Ovary (tissue), 9 donors: ENCODE results near the gene SDCCAG8. TPM values are rescaled to one million over a fixed set of nuclear protein-coding genes. Genes with fewer than 3 reads are reported as not detected.

ENCODE experiments used
- DNase-seq, 5 donors: peaks; one replicate each; pipeline ENCODE4 v3.0.0-alpha.2; 2019 to 2020
- H3K27ac ChIP-seq, 2 donors: fragments of 200-600 bp; one replicate each; pipeline versions ENCODE4 v1.5.1 to v1.8.0; 2019 to 2022
- H3K27me3 ChIP-seq: fragments of 200-600 bp; one replicate; pipeline ENCODE4 v1.8.0; 2022
- H3K36me3 ChIP-seq: fragments of 200-600 bp; sonication (generic); one replicate; pipeline ENCODE4 v1.5.1; 2019
- H3K4me1 ChIP-seq: one replicate; pipeline ENCODE4 v1.8.1; 2013; ENCODE audit warnings: mild to moderate bottlenecking, moderate library complexity; ENCODE audit not compliant: insufficient read depth
- H3K4me3 ChIP-seq: fragments of 200-600 bp; sonication (generic); one replicate; pipeline ENCODE4 v1.5.1; 2017
- H3K9me3 ChIP-seq, 2 donors: fragments of 200-600 bp in 1 of 2; sonication (generic) in 1 of 2; one replicate each; pipeline versions ENCODE4 v1.5.1 to v1.8.1; 2013 to 2019; ENCODE audit warnings: mild to moderate bottlenecking in 1 of 2, moderate library complexity in 1 of 2
- EP300 ChIP-seq: sonication (generic); formaldehyde crosslinking; IDR thresholded peaks from one replicate; pipeline ENCODE4 v1.6.1; 2017; ENCODE audit warnings: antibody characterized with exemption
- POLR2A ChIP-seq: fragments of 450-650 bp; IDR thresholded peaks from one replicate; pipeline ENCODE4 v1.6.1; 2017; ENCODE audit warnings: antibody characterized with exemption, mild to moderate bottlenecking, moderate library complexity
- WGBS, 3 donors: extraction: QIAGEN DNeasy Blood & Tissue Kit in 1 of 3; methylation state at CpG; one replicate each; pipeline versions ENCODE4 v1.1.5 to v1.1.7; 2013 to 2017; 5-methylcytosine and 5-hydroxymethylcytosine counted together
- intact Hi-C, 4 donors: fragments of 100-400 bp; cut with DNase I; formaldehyde crosslinking; loops; one replicate each; pipeline versions ENCODE4 v1.11.0 to v1.15.1; 2022 to 2023
- polyA plus RNA-seq, 2 donors: library from polyadenylated mRNA; stranded (reverse); fragments of 200-250 nt in 1 of 2; fragments of 350-450 nt in 1 of 2; fragmentation: Illumina TruSeq in 1 of 2; extraction: RNeasy Lipid Tissue Mini Kit (QIAGEN cat#74804) in 1 of 2; gene quantifications; one replicate each; pipeline ENCODE4 v1.2.3, GENCODE V29; 2013 to 2014
- total RNA-seq, 7 donors: library from RNA; depleted of rRNA in 2 of 7; stranded (reverse); fragments of >200 nt in 2 of 7; fragmentation: NEBNext Ultra II Directional in 3 of 7; extraction: Animal tissue kit (Norgen Biotek cat#: 25700) in 3 of 7; gene quantifications; one replicate each; pipeline versions ENCODE4 v1.1.0 to v1.2.4, GENCODE V29; 2016 to 2023
- TF ChIP-seq, protein P1 (sequence below), 3 donors: fragments of 450-650 bp in 2 of 3; fragments of 200-600 bp in 1 of 3; IDR thresholded peaks; one replicate each; pipeline versions ENCODE4 v1.5.1 to v1.8.0; 2016 to 2022; ENCODE audit warnings: antibody characterized with exemption in 3 of 3, mild to moderate bottlenecking in 1 of 3
- donor health status: DM: no; HTN: no; CAD: no; lungs with moderate emphysema.
- donor health status: DM: no; HTN: no; CAD: no.
- donor health status: Bipolar disorder and iron deficiency.
- donor health status: DM: yes; HTN: yes; CAD: no.
- donor health status: DM: no; HTN: no; CAD: no.
- donor health status: DM: yes; HTN: yes; CAD: no.

SDCCAG8 gene
- total and polyA plus RNA-seq, 9 donors, result 19.8 to 45.9 (median 30.6) TPM

- Histone ChIP-seq H3K36me3 (no peaks in the 10 kb centered on the region), H3K27ac (no peak overlapping the region), H3K4me1 (no peaks in the 10 kb centered on the region), H3K27me3 (no peaks in the 10 kb centered on the region), H3K4me3 (no peak overlapping the region), H3K9me3 (no peaks in the 10 kb centered on the region)
- TF ChIP-seq EP300 (no peak), POLR2A (no peak)
- TF ChIP-seq, protein P1, sequence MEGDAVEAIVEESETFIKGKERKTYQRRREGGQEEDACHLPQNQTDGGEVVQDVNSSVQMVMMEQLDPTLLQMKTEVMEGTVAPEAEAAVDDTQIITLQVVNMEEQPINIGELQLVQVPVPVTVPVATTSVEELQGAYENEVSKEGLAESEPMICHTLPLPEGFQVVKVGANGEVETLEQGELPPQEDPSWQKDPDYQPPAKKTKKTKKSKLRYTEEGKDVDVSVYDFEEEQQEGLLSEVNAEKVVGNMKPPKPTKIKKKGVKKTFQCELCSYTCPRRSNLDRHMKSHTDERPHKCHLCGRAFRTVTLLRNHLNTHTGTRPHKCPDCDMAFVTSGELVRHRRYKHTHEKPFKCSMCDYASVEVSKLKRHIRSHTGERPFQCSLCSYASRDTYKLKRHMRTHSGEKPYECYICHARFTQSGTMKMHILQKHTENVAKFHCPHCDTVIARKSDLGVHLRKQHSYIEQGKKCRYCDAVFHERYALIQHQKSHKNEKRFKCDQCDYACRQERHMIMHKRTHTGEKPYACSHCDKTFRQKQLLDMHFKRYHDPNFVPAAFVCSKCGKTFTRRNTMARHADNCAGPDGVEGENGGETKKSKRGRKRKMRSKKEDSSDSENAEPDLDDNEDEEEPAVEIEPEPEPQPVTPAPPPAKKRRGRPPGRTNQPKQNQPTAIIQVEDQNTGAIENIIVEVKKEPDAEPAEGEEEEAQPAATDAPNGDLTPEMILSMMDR (IDR thresholded peaks at IDR 0.05), result no peak
- intact Hi-C loops, result no loop called here
- WGBS, 3 donors, result 72 to 76% (median 74%) methylated on average over 7 of the region's 7 CpGs
- DNase-seq, result no peak
Observed at GRCh38 chr1:243513726-243514491, 258.1 kb downstream of the SDCCAG8 start.

GRCh38 chr1:243514927-243515326, 259.1 kb downstream of the SDCCAG8 start:
- Histone ChIP-seq H3K27ac (no peak overlapping the region), H3K9me3 (no peaks in the 10 kb centered on the region), H3K36me3 (no peaks in the 10 kb centered on the region), H3K27me3 (no peaks in the 10 kb centered on the region), H3K4me1 (no peaks in the 10 kb centered on the region), H3K4me3 (no peak overlapping the region)
- 90 to 94% (median 94%) methylated on average over 1 of the region's 1 CpG for whole genome bisulfite sequencing, 3 donors
- intact Hi-C loops, result no loop called here
- TF ChIP-seq, protein P1 (IDR thresholded peaks at IDR 0.05), result no peak
- TF ChIP-seq POLR2A, result no peak
- DNase-seq, result no peak

- H3K4me1 ChIP-seq, result no peaks in the 10 kb centered on the region
- no peaks in the 10 kb centered on the region for H3K36me3 ChIP-seq
- TF ChIP-seq POLR2A (no peak), EP300 (no peak)
- DNase-seq, result no peak
- no peaks in the 10 kb centered on the region for H3K9me3 ChIP-seq
- no peak overlapping the region for H3K4me3 ChIP-seq
- H3K27ac ChIP-seq, result no peak overlapping the region
- H3K27me3 ChIP-seq, result no peaks in the 10 kb centered on the region
- intact Hi-C loops, result no loop called here
- 75 to 79% (median 78%) methylated on average over 1 of the region's 1 CpG for WGBS, 3 donors
Observed at GRCh38 chr1:243520831-243521230, 265.0 kb downstream of the SDCCAG8 start.

DNA sequence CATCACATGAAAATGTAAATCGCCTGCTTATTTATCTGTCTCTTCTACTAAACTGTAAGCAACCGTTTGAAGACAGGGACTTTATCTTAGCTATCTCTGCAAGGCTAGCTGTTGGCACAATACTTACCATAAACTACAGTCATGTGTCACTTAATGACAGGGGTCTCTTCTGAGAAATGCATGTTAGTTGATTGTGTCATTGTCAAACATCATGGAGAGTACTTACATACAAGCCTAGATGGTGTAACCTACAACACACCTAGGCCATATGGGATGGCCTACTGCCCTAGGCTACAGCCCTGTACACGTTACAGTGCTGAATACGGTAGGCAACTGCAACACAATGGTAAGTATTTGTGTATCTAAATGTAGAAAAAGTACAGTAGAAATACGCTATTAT, 267.9 kb downstream of the SDCCAG8 start:
- no peak overlapping the region for H3K27ac ChIP-seq
- 80 to 87% (median 81%) methylated on average over 5 of the region's 5 CpGs for WGBS, 3 donors
- no peaks in the 10 kb centered on the region for H3K36me3 ChIP-seq
- no peak overlapping the region for H3K4me3 ChIP-seq
- no peaks in the 10 kb centered on the region for H3K4me1 ChIP-seq
- H3K9me3 ChIP-seq, result no peaks in the 10 kb centered on the region
- H3K27me3 ChIP-seq, result no peaks in the 10 kb centered on the region
- intact Hi-C loops, result no loop called here
- DNase-seq, result no peak
- TF ChIP-seq, protein P1 (IDR thresholded peaks at IDR 0.05), result no peak
- TF ChIP-seq EP300, result no peak
- no peak for TF ChIP-seq POLR2A

GRCh38 chr1:243525085-243525487, 269.2 kb downstream of the SDCCAG8 start:
- no peak overlapping the region for H3K4me3 ChIP-seq
- no peaks in the 10 kb centered on the region for H3K36me3 ChIP-seq
- intact Hi-C loops, result no loop called here
- no peaks in the 10 kb centered on the region for H3K9me3 ChIP-seq
- no peaks in the 10 kb centered on the region for H3K27me3 ChIP-seq
- DNase-seq, result no peak
- 47 to 75% (median 65%) methylated on average over 2 of the region's 2 CpGs for WGBS, 3 donors
- TF ChIP-seq POLR2A (no peak), EP300 (no peak)
- TF ChIP-seq, protein P1 (IDR thresholded peaks at IDR 0.05), result no peak
- H3K27ac ChIP-seq, result no peak overlapping the region
- H3K4me1 ChIP-seq, result no peaks in the 10 kb centered on the region
